Aorta (tissue), 5 donors: ENCODE data around the gene MCTP1. TPM values are rescaled to one million over a fixed set of nuclear protein-coding genes. Genes with fewer than 3 reads are reported as not detected.
A peak's percentile ranks its signal among the peaks of the same experiment; 100 is the strongest.

ENCODE experiments used
- ATAC-seq: fragments of 200-7000 bp; cut with Tn5 transposase; one replicate; pipeline ENCODE4 v1.9.1; 2022; ENCODE audit warnings: moderate library complexity; ENCODE audit not compliant: low FRiP score
- DNase-seq, 2 donors: peaks; one replicate each; pipeline ENCODE4 v3.0.0-alpha.2; 2020
- H3K27ac ChIP-seq, 2 donors: one replicate each; pipeline ENCODE4 v1.5.1; 2013; ENCODE audit warnings: low read length in 2 of 2, mild to moderate bottlenecking in 2 of 2, moderate library complexity in 2 of 2, control low read depth in 1 of 2, inconsistent platforms in 1 of 2, low read depth in 1 of 2
- H3K27me3 ChIP-seq, 2 donors: one replicate each; pipeline ENCODE4 v1.6.1; 2013; ENCODE audit warnings: control low read depth in 1 of 2, low read length in 1 of 2, mild to moderate bottlenecking in 1 of 2, moderate library complexity in 1 of 2; ENCODE audit not compliant: insufficient read depth in 2 of 2, control insufficient read depth in 1 of 2
- H3K36me3 ChIP-seq, 2 donors: one replicate each; pipeline ENCODE4 v1.6.1; 2013; ENCODE audit warnings: control low read depth in 1 of 2, low read length in 1 of 2, mild to moderate bottlenecking in 1 of 2; ENCODE audit not compliant: insufficient read depth in 2 of 2, control insufficient read depth in 1 of 2
- H3K4me1 ChIP-seq, 2 donors: one replicate each; pipeline ENCODE4 v1.6.1; 2013; ENCODE audit warnings: low read length in 2 of 2, control low read depth in 1 of 2, mild to moderate bottlenecking in 1 of 2, moderate library complexity in 1 of 2; ENCODE audit not compliant: insufficient read depth in 2 of 2, control insufficient read depth in 1 of 2
- H3K4me3 ChIP-seq, 2 donors: one replicate each; pipeline ENCODE4 v1.5.1; 2013; ENCODE audit warnings: low read length in 2 of 2, control low read depth in 1 of 2, mild to moderate bottlenecking in 1 of 2
- H3K9me3 ChIP-seq: one replicate; pipeline ENCODE4 v1.6.1; 2013; ENCODE audit warnings: mild to moderate bottlenecking, low read length; ENCODE audit not compliant: control insufficient read depth
- WGBS, 2 donors: extraction: QIAGEN DNeasy Blood & Tissue Kit; methylation state at CpG; one replicate each; pipeline ENCODE4 v1.1.7; 2013; 5-methylcytosine and 5-hydroxymethylcytosine counted together
- intact Hi-C, 2 donors: fragments of 100-400 bp; cut with DNase I; formaldehyde crosslinking; loops; one replicate each; pipeline versions ENCODE4 v1.14.2 to v1.15.0; 2022
- long read RNA-seq, 2 donors: library from polyadenylated mRNA; unstranded; transcript quantifications; one replicate each; pipeline ENCODE4 v2.0.0, GENCODE V29; 2020 to 2021
- polyA plus RNA-seq, 2 donors: library from polyadenylated mRNA; stranded (reverse); fragments of 200-250 nt; gene quantifications; one replicate each; pipeline ENCODE4 v1.2.3, GENCODE V29; 2013
- total RNA-seq, 2 donors: library from RNA; stranded (reverse); fragmentation: NEBNext Ultra II Directional; extraction: Animal tissue kit (Norgen Biotek cat#: 25700); gene quantifications; one replicate each; pipeline ENCODE4 v1.2.1, GENCODE V29; 2021
- donor health status: healthy with polysubstance abuse.
- donor health status: Bipolar disorder and iron deficiency.
- donor health status: DM: no; HTN: no; CAD: no.
- donor health status: DM: no; HTN: no; CAD: no.
- donor health status: DM: yes; HTN: yes; CAD: no.

The MCTP1 gene
- total RNA-seq: 100 to 1,000 TPM in 1 of 2 donors, 10 to 100 TPM in 1; 30.8 to 103 TPM
- 1 to 10 TPM in 1 of 2 donors, under 1 TPM in 1; 0.43 to 3.5 TPM for polyA plus RNA-seq
- long read RNA-seq, donor 1, partial matches to known transcripts: 6 of 37 reads
- long read RNA-seq, donor 1, other reads (novel, unspliced or antisense): 31 of 37 reads
- long read RNA-seq, donor 2, partial matches to known transcripts: 5 of 38 reads
- long read RNA-seq, donor 2, other reads (novel, unspliced or antisense): 31 of 38 reads

- Histone ChIP-seq H3K27ac (no peak within 1 kb of the TSS), H3K27me3 (peaks cover 0 to 3% of the 10 kb centered on the region in 2 donors), H3K36me3 (no peaks in the 10 kb centered on the region), H3K9me3 (no peaks in the 10 kb centered on the region), H3K4me1 (no peaks in the 10 kb centered on the region), H3K4me3 (peak within 1 kb of the TSS; percentile 5 to 50)
- 0 to 1% methylated on average over 57 to 83 of the region's 83 CpGs for WGBS, 2 donors
- ATAC-seq: peak; percentile 47
- intact Hi-C loops: no loop called here
- peak; percentile 47 to 78 for DNase-seq
Observed at GRCh38 chr5:95284572-95285408, at the start of gene MCTP1. TSS of gene MCTP1 (minus strand) at chr5:95285094.

- intact Hi-C loops: no loop called here
- Histone ChIP-seq H3K27ac (no peak overlapping the region), H3K4me1 (no peaks in the 10 kb centered on the region), H3K36me3 (no peaks in the 10 kb centered on the region), H3K9me3 (no peaks in the 10 kb centered on the region), H3K4me3 (no peak overlapping the region), H3K27me3 (peaks cover 0 to 1% of the 10 kb centered on the region in 2 donors)
- ATAC-seq (no peak), DNase-seq (no peak)
- 64 to 73% methylated on average over 3 of the region's 3 CpGs for WGBS, 2 donors
Observed at GRCh38 chr5:95332158-95332557, 47.3 kb upstream of the MCTP1 start.

GRCh38 chr5:95331358-95331757 is 46.5 kb upstream of the MCTP1 start:
- Histone ChIP-seq H3K27me3 (peaks cover 0 to 1% of the 10 kb centered on the region in 2 donors), H3K4me1 (no peaks in the 10 kb centered on the region), H3K27ac (no peak overlapping the region), H3K4me3 (no peak overlapping the region), H3K36me3 (no peaks in the 10 kb centered on the region), H3K9me3 (no peaks in the 10 kb centered on the region)
- ATAC-seq: no peak
- intact Hi-C loops: no loop called here
- DNase-seq: no peak
- 45 to 53% methylated on average over 3 of the region's 3 CpGs for WGBS, 2 donors

- Histone ChIP-seq H3K27me3 (peaks cover 0 to 1% of the 10 kb centered on the region in 2 donors), H3K4me1 (no peaks in the 10 kb centered on the region), H3K27ac (no peak overlapping the region), H3K36me3 (no peaks in the 10 kb centered on the region), H3K4me3 (no peak overlapping the region), H3K9me3 (no peaks in the 10 kb centered on the region)
- intact Hi-C loops: no loop called here
- WGBS, 2 donors: 64 to 66% methylated on average over 6 of the region's 6 CpGs
- ATAC-seq: no peak
- DNase-seq: no peak
Observed at GRCh38 chr5:95327211-95327610, 42.3 kb upstream of the MCTP1 start.

- intact Hi-C loops: no loop called here
- DNase-seq (no peak), ATAC-seq (no peak)
- Histone ChIP-seq H3K36me3 (no peaks in the 10 kb centered on the region), H3K27me3 (no peaks in the 10 kb centered on the region), H3K4me1 (no peaks in the 10 kb centered on the region), H3K27ac (no peak overlapping the region), H3K9me3 (no peaks in the 10 kb centered on the region), H3K4me3 (no peak overlapping the region)
- WGBS, 2 donors: 6% methylated on average over 4 of the region's 4 CpGs
Observed at GRCh38 chr5:95317687-95318086, 32.8 kb upstream of the MCTP1 start.

- Histone ChIP-seq H3K4me1 (no peaks in the 10 kb centered on the region), H3K4me3 (no peak overlapping the region), H3K27ac (no peak overlapping the region), H3K27me3 (no peaks in the 10 kb centered on the region), H3K9me3 (no peaks in the 10 kb centered on the region), H3K36me3 (no peaks in the 10 kb centered on the region)
- ATAC-seq (no peak), DNase-seq (no peak)
- 65% methylated on average over 2 of the region's 2 CpGs for WGBS, 2 donors
- intact Hi-C loops: no loop called here
Observed at GRCh38 chr5:95317085-95317484, 32.2 kb upstream of the MCTP1 start.

GRCh38 chr5:95304711-95305110 is 19.8 kb upstream of the MCTP1 start:
- Histone ChIP-seq H3K27me3 (no peaks in the 10 kb centered on the region), H3K36me3 (no peaks in the 10 kb centered on the region), H3K4me3 (no peak overlapping the region), H3K9me3 (peaks cover 2% of the 10 kb centered on the region), H3K27ac (no peak overlapping the region), H3K4me1 (no peaks in the 10 kb centered on the region)
- no peak for ATAC-seq
- no peak for DNase-seq
- 83 to 94% methylated on average over 2 of the region's 2 CpGs for WGBS, 2 donors
- intact Hi-C loops: no loop called here

GRCh38 chr5:95298651-95299050 is 13.8 kb upstream of the MCTP1 start:
- ATAC-seq (no peak), DNase-seq (no peak)
- Histone ChIP-seq H3K9me3 (no peaks in the 10 kb centered on the region), H3K36me3 (no peaks in the 10 kb centered on the region), H3K27me3 (no peaks in the 10 kb centered on the region), H3K27ac (no peak overlapping the region), H3K4me1 (no peaks in the 10 kb centered on the region), H3K4me3 (no peak overlapping the region)
- intact Hi-C loops: no loop called here
- 73 to 82% methylated on average over 1 of the region's 1 CpG for WGBS, 2 donors

- H3K4me1 ChIP-seq: no peaks in the 10 kb centered on the region
- no peak for DNase-seq
- peaks cover 0 to 3% of the 10 kb centered on the region in 2 donors for H3K27me3 ChIP-seq
- no peak overlapping the region for H3K4me3 ChIP-seq
- 88 to 89% methylated on average over 2 of the region's 2 CpGs for WGBS, 2 donors
- intact Hi-C loops: no loop called here
- H3K9me3 ChIP-seq: peaks cover 1% of the 10 kb centered on the region
- H3K36me3 ChIP-seq: no peaks in the 10 kb centered on the region
- H3K27ac ChIP-seq: no peak overlapping the region
- ATAC-seq: no peak
Observed at GRCh38 chr5:95296291-95296690, 11.4 kb upstream of the MCTP1 start.
